ENCODE results near the gene ZBTB8B. TPM values are rescaled to one million over a fixed set of nuclear protein-coding genes. Genes with fewer than 3 reads are reported as not detected.
"Not testable (repeated sequence)": the region's sequence is repeated elsewhere in the genome, so short reads cannot be mapped to it uniquely, and the experiment has no call there.

ZBTB8B gene
- total RNA-seq, 1 donor from 2014 or later: not detected

- H3K27ac Mint-ChIP-seq; intact Hi-C loops (cut with micrococcal nuclease); H3K9me3 Mint-ChIP-seq: not testable (repeated sequence)
Observed at GRCh38 chr1:32449457-32449831, 15.4 kb upstream of the ZBTB8B start.

GRCh38 chr1:32454726-32455125 lies 10.1 kb upstream of the ZBTB8B start:
- H3K4me3 Mint-ChIP-seq (ENCODE audit: low read depth): no peak overlapping the region
- peaks cover 17% of the 10 kb centered on the region for H3K9me3 Mint-ChIP-seq
- H3K27me3 Mint-ChIP-seq (ENCODE audit: low read depth): peaks cover 5% of the 10 kb centered on the region
- no peaks in the 10 kb centered on the region for H3K36me3 Mint-ChIP-seq (ENCODE audit: low read depth)
- H3K4me1 Mint-ChIP-seq (ENCODE audit: low read depth): no peaks in the 10 kb centered on the region
- DNase-seq (ENCODE audit: low spot score): no peak
- no peak overlapping the region for H3K27ac Mint-ChIP-seq
- intact Hi-C loops (cut with micrococcal nuclease): no loop called here

More at GRCh38 chr1:32449457-32449831, 15.4 kb upstream of the ZBTB8B start:
- peaks cover 27% of the 10 kb centered on the region for H3K27me3 Mint-ChIP-seq (ENCODE audit: low read depth)
- not testable (repeated sequence) for H3K36me3 Mint-ChIP-seq (ENCODE audit: low read depth); DNase-seq (ENCODE audit: low spot score); H3K4me1 Mint-ChIP-seq (ENCODE audit: low read depth); H3K4me3 Mint-ChIP-seq (ENCODE audit: low read depth)

GRCh38 chr1:32455958-32456357 lies 8.9 kb upstream of the ZBTB8B start:
- intact Hi-C loops (cut with micrococcal nuclease): no loop called here
- Mint-ChIP-seq H3K27me3 (ENCODE audit: low read depth) (peaks cover 2% of the 10 kb centered on the region), H3K27ac (no peak overlapping the region), H3K9me3 (peaks cover 17% of the 10 kb centered on the region), H3K4me1 (ENCODE audit: low read depth) (no peaks in the 10 kb centered on the region), H3K4me3 (ENCODE audit: low read depth) (no peak overlapping the region), H3K36me3 (ENCODE audit: low read depth) (no peaks in the 10 kb centered on the region)
- no peak for DNase-seq (ENCODE audit: low spot score)

GRCh38 chr1:32458798-32459197 lies 6.1 kb upstream of the ZBTB8B start:
- DNase-seq (ENCODE audit: low spot score); intact Hi-C loops (cut with micrococcal nuclease); H3K4me3 Mint-ChIP-seq (ENCODE audit: low read depth); H3K36me3 Mint-ChIP-seq (ENCODE audit: low read depth); H3K27ac Mint-ChIP-seq; H3K4me1 Mint-ChIP-seq (ENCODE audit: low read depth): not testable (repeated sequence)
- peaks cover 17% of the 10 kb centered on the region for H3K9me3 Mint-ChIP-seq
- H3K27me3 Mint-ChIP-seq (ENCODE audit: low read depth): peaks cover 19% of the 10 kb centered on the region

GRCh38 chr1:32462977-32463376 lies 1.9 kb upstream of the ZBTB8B start:
- H3K4me1 Mint-ChIP-seq (ENCODE audit: low read depth); H3K36me3 Mint-ChIP-seq (ENCODE audit: low read depth); intact Hi-C loops (cut with micrococcal nuclease); H3K27ac Mint-ChIP-seq; H3K4me3 Mint-ChIP-seq (ENCODE audit: low read depth); DNase-seq (ENCODE audit: low spot score): not testable (repeated sequence)
- Mint-ChIP-seq H3K27me3 (ENCODE audit: low read depth) (peaks cover 45% of the 10 kb centered on the region), H3K9me3 (peaks cover 16% of the 10 kb centered on the region)

- peaks cover 9% of the 10 kb centered on the region for H3K4me1 Mint-ChIP-seq (ENCODE audit: low read depth)
- H3K36me3 Mint-ChIP-seq (ENCODE audit: low read depth): peaks cover 3% of the 10 kb centered on the region
- no peak for DNase-seq (ENCODE audit: low spot score)
- no peak overlapping the region for H3K4me3 Mint-ChIP-seq (ENCODE audit: low read depth)
- peaks cover 45% of the 10 kb centered on the region for H3K27me3 Mint-ChIP-seq (ENCODE audit: low read depth)
- H3K27ac Mint-ChIP-seq: no peak overlapping the region
- intact Hi-C loops (cut with micrococcal nuclease): loop anchor here (1.0 kb wide), 1 partner anchor 35 kb away; no protein-coding TSS in a partner anchor
- H3K9me3 Mint-ChIP-seq: peaks cover 3% of the 10 kb centered on the region
Observed at GRCh38 chr1:32464191-32464715, 619 bp upstream of the ZBTB8B start.

GRCh38 chr1:32465578-32465933 lies 684 bp downstream of the ZBTB8B start:
- peaks cover 45% of the 10 kb centered on the region for H3K27me3 Mint-ChIP-seq (ENCODE audit: low read depth)
- H3K27ac Mint-ChIP-seq: no peak overlapping the region
- no peaks in the 10 kb centered on the region for H3K9me3 Mint-ChIP-seq
- H3K4me3 Mint-ChIP-seq (ENCODE audit: low read depth): peak overlapping the region; percentile 70
- intact Hi-C loops (cut with micrococcal nuclease): no loop called here
- H3K4me1 Mint-ChIP-seq (ENCODE audit: low read depth): peaks cover 9% of the 10 kb centered on the region
- no peak for DNase-seq (ENCODE audit: low spot score)
- peaks cover 3% of the 10 kb centered on the region for H3K36me3 Mint-ChIP-seq (ENCODE audit: low read depth)

GRCh38 chr1:32466761-32467160 lies 1.9 kb downstream of the ZBTB8B start:
- Mint-ChIP-seq H3K27me3 (ENCODE audit: low read depth) (peaks cover 40% of the 10 kb centered on the region), H3K4me3 (ENCODE audit: low read depth) (no peak overlapping the region), H3K36me3 (ENCODE audit: low read depth) (peaks cover 3% of the 10 kb centered on the region), H3K9me3 (no peaks in the 10 kb centered on the region), H3K27ac (no peak overlapping the region), H3K4me1 (ENCODE audit: low read depth) (peaks cover 9% of the 10 kb centered on the region)
- intact Hi-C loops (cut with micrococcal nuclease): no loop called here
- DNase-seq (ENCODE audit: low spot score): no peak

- H3K36me3 Mint-ChIP-seq (ENCODE audit: low read depth): peaks cover 3% of the 10 kb centered on the region
- DNase-seq (ENCODE audit: low spot score): no peak
- intact Hi-C loops (cut with micrococcal nuclease): no loop called here
- H3K4me3 Mint-ChIP-seq (ENCODE audit: low read depth): no peak overlapping the region
- H3K4me1 Mint-ChIP-seq (ENCODE audit: low read depth): peaks cover 9% of the 10 kb centered on the region
- peaks cover 26% of the 10 kb centered on the region for H3K27me3 Mint-ChIP-seq (ENCODE audit: low read depth)
- no peak overlapping the region for H3K27ac Mint-ChIP-seq
- no peaks in the 10 kb centered on the region for H3K9me3 Mint-ChIP-seq
Observed at GRCh38 chr1:32468791-32469190, 3.9 kb downstream of the ZBTB8B start.

- Mint-ChIP-seq H3K4me3 (ENCODE audit: low read depth) (no peak overlapping the region), H3K36me3 (ENCODE audit: low read depth) (peaks cover 2% of the 10 kb centered on the region), H3K9me3 (no peaks in the 10 kb centered on the region), H3K4me1 (ENCODE audit: low read depth) (peaks cover 3% of the 10 kb centered on the region), H3K27me3 (ENCODE audit: low read depth) (peaks cover 13% of the 10 kb centered on the region), H3K27ac (no peak overlapping the region)
- intact Hi-C loops (cut with micrococcal nuclease): no loop called here
- no peak for DNase-seq (ENCODE audit: low spot score)
Observed at GRCh38 chr1:32470431-32470830, 5.6 kb downstream of the ZBTB8B start.

GRCh38 chr1:32470991-32471694 lies 6.3 kb downstream of the ZBTB8B start:
- intact Hi-C loops (cut with micrococcal nuclease): no loop called here
- no peaks in the 10 kb centered on the region for H3K9me3 Mint-ChIP-seq
- H3K27ac Mint-ChIP-seq: no peak overlapping the region
- peaks cover 8% of the 10 kb centered on the region for H3K27me3 Mint-ChIP-seq (ENCODE audit: low read depth)
- no peaks in the 10 kb centered on the region for H3K4me1 Mint-ChIP-seq (ENCODE audit: low read depth)
- no peak for DNase-seq (ENCODE audit: low spot score)
- no peaks in the 10 kb centered on the region for H3K36me3 Mint-ChIP-seq (ENCODE audit: low read depth)
- H3K4me3 Mint-ChIP-seq (ENCODE audit: low read depth): no peak overlapping the region

GRCh38 chr1:32471695-32472362 lies 7.0 kb downstream of the ZBTB8B start:
- H3K9me3 Mint-ChIP-seq: no peaks in the 10 kb centered on the region
- H3K27me3 Mint-ChIP-seq (ENCODE audit: low read depth): peaks cover 4% of the 10 kb centered on the region
- no peak overlapping the region for H3K4me3 Mint-ChIP-seq (ENCODE audit: low read depth)
- no peak for DNase-seq (ENCODE audit: low spot score)
- H3K36me3 Mint-ChIP-seq (ENCODE audit: low read depth): no peaks in the 10 kb centered on the region
- H3K27ac Mint-ChIP-seq: no peak overlapping the region
- H3K4me1 Mint-ChIP-seq (ENCODE audit: low read depth): no peaks in the 10 kb centered on the region
- intact Hi-C loops (cut with micrococcal nuclease): no loop called here

GRCh38 chr1:32472966-32473365 lies 8.1 kb downstream of the ZBTB8B start:
- H3K4me1 Mint-ChIP-seq (ENCODE audit: low read depth); H3K36me3 Mint-ChIP-seq (ENCODE audit: low read depth); DNase-seq (ENCODE audit: low spot score); H3K4me3 Mint-ChIP-seq (ENCODE audit: low read depth); H3K27ac Mint-ChIP-seq; H3K9me3 Mint-ChIP-seq; H3K27me3 Mint-ChIP-seq (ENCODE audit: low read depth); intact Hi-C loops (cut with micrococcal nuclease): not testable (repeated sequence)
